HFF-Myc (cell line): ENCODE measurements around the gene UGP2.

Experiments used
- DNase-seq: peaks from one replicate; pipeline ENCODE4 v3.0.0-alpha.2; 2011; ENCODE audit warnings: low read depth; ENCODE audit errors: extremely low read depth
- H3K4me3 ChIP-seq: replicated peaks from 2 replicates; pipeline ENCODE4 v1.5.1; 2011; ENCODE audit warnings: low read depth, mild to moderate bottlenecking, control low read depth, low read length
- CTCF ChIP-seq: IDR thresholded peaks from 2 replicates; pipeline ENCODE4 v1.5.1; 2012; ENCODE audit warnings: mild to moderate bottlenecking, low read depth, low read length, control low read depth; ENCODE audit errors: missing control alignments

The UGP2 gene

GRCh38 chr2:63863707-63864106 lies 22.0 kb downstream of the UGP2 start:
- DNase-seq: no peak
- H3K4me3 ChIP-seq: no peak overlapping the region
- TF ChIP-seq CTCF: no peak

- no peak for TF ChIP-seq CTCF
- no peak for DNase-seq
- H3K4me3 ChIP-seq: no peak overlapping the region
Measured at GRCh38 chr2:63865159-63865799, 23.6 kb downstream of the UGP2 start.

GRCh38 chr2:63866009-63866709 lies 24.5 kb downstream of the UGP2 start:
- no peak for TF ChIP-seq CTCF
- no peak for DNase-seq
- H3K4me3 ChIP-seq: no peak overlapping the region

- no peak for DNase-seq
- TF ChIP-seq CTCF: no peak
- no peak overlapping the region for H3K4me3 ChIP-seq
Measured at GRCh38 chr2:63870679-63871078, 29.0 kb downstream of the UGP2 start.

GRCh38 chr2:63871864-63872263 lies 30.2 kb downstream of the UGP2 start:
- no peak for TF ChIP-seq CTCF
- DNase-seq: no peak
- no peak overlapping the region for H3K4me3 ChIP-seq

GRCh38 chr2:63872571-63873328 lies 31.1 kb downstream of the UGP2 start:
- TF ChIP-seq CTCF: no peak

More at GRCh38 chr2:63872571-63873328, 31.1 kb downstream of the UGP2 start:
- no peak overlapping the region for H3K4me3 ChIP-seq
- DNase-seq: no peak
